Spleen (tissue), 7 donors: ENCODE data around the gene FLOT1.

Source experiments
- POLR2A ChIP-seq, 3 donors: fragments of 450-650 bp; IDR thresholded peaks; one replicate each; pipeline ENCODE4 v1.5.1; 2017; ENCODE audit warnings: antibody characterized with exemption in 3 of 3, mild to moderate bottlenecking in 1 of 3
- TF ChIP-seq, protein P1 (sequence below), 11 experiments: fragments of 200-600 bp in 7 of 11; fragments of 450-650 bp in 4 of 11; sonication (generic) in 4 of 11; IDR thresholded peaks in 8 of 11; conservative IDR thresholded peaks in 3 of 11; 1 replicate in 7 of 11; 2 replicates in 4 of 11; pipeline versions ENCODE4 v1.4.0 to v1.8.0; 2016 to 2021; ENCODE audit warnings: antibody characterized with exemption in 11 of 11, inconsistent platforms in 4 of 11, mild to moderate bottlenecking in 1 of 11
- donor health status: DM: no; HTN: no; CAD: no; lungs with moderate emphysema.
- donor health status: DM: no; HTN: no; CAD: no.
- donor health status: DM: no; HTN: no; CAD: no.

DNA sequence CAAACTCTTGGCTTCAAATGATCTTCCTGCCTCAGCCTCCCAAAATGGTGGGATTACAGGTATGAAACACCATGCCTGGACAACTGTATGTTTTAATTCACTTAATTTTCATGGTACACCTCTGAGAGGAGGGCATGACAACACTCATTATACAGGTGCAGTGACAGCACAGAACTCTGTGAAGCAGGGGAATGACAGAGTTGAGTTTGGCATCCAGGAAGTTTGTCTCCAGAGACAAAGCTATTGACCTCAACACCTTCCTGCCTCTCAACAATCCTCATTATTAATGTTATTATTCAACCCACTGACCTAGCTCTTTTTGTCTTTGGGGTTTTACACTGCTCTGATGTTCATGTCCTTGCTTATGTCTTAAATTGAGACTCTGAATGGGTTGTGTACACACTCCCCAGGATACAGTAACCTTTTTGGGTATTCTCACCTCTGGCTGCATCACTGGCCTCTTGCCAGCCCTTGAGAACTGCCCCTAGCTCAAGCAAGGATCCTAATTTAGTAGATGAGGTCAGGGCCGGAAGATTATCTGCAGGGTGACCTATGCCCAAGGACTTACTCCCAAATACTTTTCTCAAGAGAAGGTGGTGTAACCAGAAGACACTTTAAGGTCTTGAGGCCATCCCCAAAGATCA, 14.9 kb upstream of the FLOT1 start:
- TF ChIP-seq, protein P1, sequence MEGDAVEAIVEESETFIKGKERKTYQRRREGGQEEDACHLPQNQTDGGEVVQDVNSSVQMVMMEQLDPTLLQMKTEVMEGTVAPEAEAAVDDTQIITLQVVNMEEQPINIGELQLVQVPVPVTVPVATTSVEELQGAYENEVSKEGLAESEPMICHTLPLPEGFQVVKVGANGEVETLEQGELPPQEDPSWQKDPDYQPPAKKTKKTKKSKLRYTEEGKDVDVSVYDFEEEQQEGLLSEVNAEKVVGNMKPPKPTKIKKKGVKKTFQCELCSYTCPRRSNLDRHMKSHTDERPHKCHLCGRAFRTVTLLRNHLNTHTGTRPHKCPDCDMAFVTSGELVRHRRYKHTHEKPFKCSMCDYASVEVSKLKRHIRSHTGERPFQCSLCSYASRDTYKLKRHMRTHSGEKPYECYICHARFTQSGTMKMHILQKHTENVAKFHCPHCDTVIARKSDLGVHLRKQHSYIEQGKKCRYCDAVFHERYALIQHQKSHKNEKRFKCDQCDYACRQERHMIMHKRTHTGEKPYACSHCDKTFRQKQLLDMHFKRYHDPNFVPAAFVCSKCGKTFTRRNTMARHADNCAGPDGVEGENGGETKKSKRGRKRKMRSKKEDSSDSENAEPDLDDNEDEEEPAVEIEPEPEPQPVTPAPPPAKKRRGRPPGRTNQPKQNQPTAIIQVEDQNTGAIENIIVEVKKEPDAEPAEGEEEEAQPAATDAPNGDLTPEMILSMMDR (IDR thresholded peaks at IDR 0.05 in 8 of 11, conservative IDR thresholded peaks at IDR 0.05 in 3 of 11), result no peak
- TF ChIP-seq POLR2A (IDR thresholded peaks at IDR 0.05), result no peak
